Lung (tissue), 12 donors: Measurements from ENCODE around the gene GALC. TPM values are rescaled to one million over a fixed set of nuclear protein-coding genes. Genes with fewer than 3 reads are reported as not detected.

Source experiments
- ATAC-seq: fragments of 200-7000 bp; cut with Tn5 transposase; one replicate; pipeline ENCODE4 v1.9.1; 2020; ENCODE audit warnings: moderate number of reproducible peaks; ENCODE audit not compliant: insufficient read depth, low FRiP score
- DNase-seq, 3 donors: peaks; one replicate each; pipeline ENCODE4 v3.0.0-alpha.2; 2013 to 2017
- H3K27ac ChIP-seq, 2 donors: one replicate each; pipeline ENCODE4 v1.5.1; 2013; ENCODE audit warnings: mild to moderate bottlenecking in 2 of 2, moderate library complexity in 2 of 2, control low read depth in 1 of 2, inconsistent platforms in 1 of 2, low read depth in 1 of 2, low read length in 1 of 2
- H3K27me3 ChIP-seq, 3 donors: one replicate each; pipeline ENCODE4 v1.5.1; 2013; ENCODE audit warnings: low read length in 2 of 3; ENCODE audit not compliant: control insufficient read depth in 3 of 3, insufficient read depth in 3 of 3
- H3K36me3 ChIP-seq, 4 donors: one replicate each; pipeline ENCODE4 v1.5.1; 2013; ENCODE audit warnings: low read length in 4 of 4, mild to moderate bottlenecking in 1 of 4, moderate library complexity in 1 of 4; ENCODE audit not compliant: control insufficient read depth in 4 of 4, insufficient read depth in 4 of 4
- H3K4me1 ChIP-seq, 5 donors: one replicate each; pipeline ENCODE4 v1.5.1; 2013; ENCODE audit warnings: low read length in 5 of 5, mild to moderate bottlenecking in 2 of 5, moderate library complexity in 1 of 5; ENCODE audit not compliant: control insufficient read depth in 5 of 5, insufficient read depth in 5 of 5
- H3K4me3 ChIP-seq: one replicate; pipeline ENCODE4 v1.5.1; 2013; ENCODE audit warnings: mild to moderate bottlenecking, control low read depth, moderate library complexity
- H3K9ac ChIP-seq, 2 donors: one replicate each; pipeline ENCODE4 v1.5.1; 2013; ENCODE audit warnings: low read length in 2 of 2, control low read depth in 1 of 2; ENCODE audit not compliant: insufficient read depth in 1 of 2
- H3K9me3 ChIP-seq, 4 donors: one replicate each; pipeline ENCODE4 v1.5.1; 2013; ENCODE audit warnings: low read length in 3 of 4, mild to moderate bottlenecking in 1 of 4, moderate library complexity in 1 of 4; ENCODE audit not compliant: control insufficient read depth in 4 of 4, insufficient read depth in 3 of 4
- WGBS, 2 donors: extraction: QIAGEN DNeasy Blood & Tissue Kit; methylation state at CpG; one replicate each; pipeline ENCODE4 v1.1.7; 2013; 5-methylcytosine and 5-hydroxymethylcytosine counted together
- polyA plus RNA-seq, 2 donors: library from polyadenylated mRNA; stranded (reverse); fragments of 200-250 nt; gene quantifications; one replicate each; pipeline ENCODE4 v1.2.1, GENCODE V29; 2013
- total RNA-seq, 2 donors: library from RNA; depleted of rRNA in 1 of 2; stranded (reverse); fragments of >200 nt in 1 of 2; gene quantifications; one replicate each; pipeline ENCODE4 v1.2.1, GENCODE V29; 2014 to 2021
- TF ChIP-seq, protein P1 (sequence below): IDR thresholded peaks from 2 replicates; pipeline ENCODE4 v1.5.1; 2012; ENCODE audit warnings: mild to moderate bottlenecking; ENCODE audit errors: control extremely low read depth, extremely low read depth
- donor health status: control.
- donor health status: control.
- donor health status: Bipolar disorder and iron deficiency.
- donor health status: healthy.
- donor health status: DM: yes; HTN: yes; CAD: no.

Gene GALC
- total and polyA plus RNA-seq, 4 donors = 10.0 to 51.1 (median 33.5) TPM

- H3K4me3 ChIP-seq = no peak overlapping the region
- TF ChIP-seq, protein P1, sequence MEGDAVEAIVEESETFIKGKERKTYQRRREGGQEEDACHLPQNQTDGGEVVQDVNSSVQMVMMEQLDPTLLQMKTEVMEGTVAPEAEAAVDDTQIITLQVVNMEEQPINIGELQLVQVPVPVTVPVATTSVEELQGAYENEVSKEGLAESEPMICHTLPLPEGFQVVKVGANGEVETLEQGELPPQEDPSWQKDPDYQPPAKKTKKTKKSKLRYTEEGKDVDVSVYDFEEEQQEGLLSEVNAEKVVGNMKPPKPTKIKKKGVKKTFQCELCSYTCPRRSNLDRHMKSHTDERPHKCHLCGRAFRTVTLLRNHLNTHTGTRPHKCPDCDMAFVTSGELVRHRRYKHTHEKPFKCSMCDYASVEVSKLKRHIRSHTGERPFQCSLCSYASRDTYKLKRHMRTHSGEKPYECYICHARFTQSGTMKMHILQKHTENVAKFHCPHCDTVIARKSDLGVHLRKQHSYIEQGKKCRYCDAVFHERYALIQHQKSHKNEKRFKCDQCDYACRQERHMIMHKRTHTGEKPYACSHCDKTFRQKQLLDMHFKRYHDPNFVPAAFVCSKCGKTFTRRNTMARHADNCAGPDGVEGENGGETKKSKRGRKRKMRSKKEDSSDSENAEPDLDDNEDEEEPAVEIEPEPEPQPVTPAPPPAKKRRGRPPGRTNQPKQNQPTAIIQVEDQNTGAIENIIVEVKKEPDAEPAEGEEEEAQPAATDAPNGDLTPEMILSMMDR = no peak
- no peak for ATAC-seq
- H3K27ac ChIP-seq = no peak overlapping the region
- peaks cover 0 to 30% (median 16%) of the 10 kb centered on the region in 4 donors for H3K36me3 ChIP-seq
- H3K9me3 ChIP-seq = no peaks in the 10 kb centered on the region
- H3K27me3 ChIP-seq = no peaks in the 10 kb centered on the region
- H3K9ac ChIP-seq = no peak overlapping the region
- 93 to 96% methylated on average over 2 of the region's 2 CpGs for WGBS, 2 donors
- H3K4me1 ChIP-seq = no peaks in the 10 kb centered on the region
- no peak for DNase-seq
These were observed 52.1 kb downstream of the GALC start for GRCh38 chr14:87940894-87941293.

DNA sequence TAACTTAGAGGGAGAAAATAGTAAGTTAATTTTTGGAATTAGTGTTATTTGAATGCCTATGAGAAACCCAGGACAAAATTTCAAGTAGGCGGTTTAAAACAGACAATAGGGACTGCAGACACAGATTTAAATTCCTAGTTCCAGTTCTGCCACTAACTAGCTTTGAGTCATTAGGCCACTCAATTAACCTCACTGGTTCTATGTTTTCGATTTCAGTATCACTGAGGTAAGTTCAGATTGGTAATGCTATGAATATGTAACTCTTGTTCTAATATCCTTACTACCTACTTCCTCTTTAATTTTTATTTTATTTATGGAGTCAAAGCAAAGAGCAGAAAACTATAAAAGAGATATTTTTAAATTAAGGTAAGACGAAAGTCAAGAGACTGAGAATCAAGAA lies 52.6 kb downstream of the GALC start:
- Histone ChIP-seq H3K27ac (no peak overlapping the region), H3K4me1 (no peaks in the 10 kb centered on the region), H3K9me3 (no peaks in the 10 kb centered on the region), H3K36me3 (peaks cover 0 to 28% (median 16%) of the 10 kb centered on the region in 4 donors), H3K9ac (no peak overlapping the region), H3K27me3 (no peaks in the 10 kb centered on the region), H3K4me3 (no peak overlapping the region)
- WGBS, 2 donors = 91 to 95% methylated on average over 3 of the region's 3 CpGs
- DNase-seq (no peak), ATAC-seq (no peak)
- TF ChIP-seq, protein P1 = no peak

- H3K4me1 ChIP-seq = no peaks in the 10 kb centered on the region
- 68 to 90% methylated on average over 1 of the region's 1 CpG for WGBS, 2 donors
- no peak overlapping the region for H3K9ac ChIP-seq
- DNase-seq (peak in 1 of 3 donors; percentile 25), ATAC-seq (no peak)
- no peak overlapping the region for H3K27ac ChIP-seq
- H3K36me3 ChIP-seq = peaks cover 0 to 22% (median 13%) of the 10 kb centered on the region in 4 donors
- no peak overlapping the region for H3K4me3 ChIP-seq
- TF ChIP-seq, protein P1 = no peak
- no peaks in the 10 kb centered on the region for H3K9me3 ChIP-seq
- H3K27me3 ChIP-seq = no peaks in the 10 kb centered on the region
These were observed 57.1 kb downstream of the GALC start for GRCh38 chr14:87935886-87936285.
